Neural cell (in vitro differentiated cells): ENCODE measurements around the gene GOLGA6D.
"Not testable (repeated sequence)": the region's sequence is repeated elsewhere in the genome, so short reads cannot be mapped to it uniquely, and the experiment has no call there.

Source experiments
- CTCF ChIP-seq: fragments of 450-650 bp; IDR thresholded peaks from 2 replicates; pipeline ENCODE4 v1.5.1; 2014; ENCODE audit warnings: antibody characterized with exemption, mild to moderate bottlenecking, moderate library complexity; ENCODE audit not compliant: poor library complexity, severe bottlenecking
- EP300 ChIP-seq: fragments of 450-650 bp; conservative IDR thresholded peaks from 2 replicates; pipeline ENCODE4 v1.6.1; 2014; ENCODE audit warnings: antibody characterized with exemption, mild to moderate bottlenecking, moderate library complexity; ENCODE audit not compliant: poor library complexity, severe bottlenecking
- EZH2 ChIP-seq: fragments of 200-600, 300-800 bp; shearing (Covaris generic), sonication (generic); IDR thresholded peaks from 2 replicates; pipeline ENCODE4 v1.6.1; 2014; ENCODE audit warnings: antibody characterized with exemption, low read length, borderline replicate concordance, mild to moderate bottlenecking; ENCODE audit not compliant: insufficient read depth, poor library complexity, severe bottlenecking
- SMC3 ChIP-seq: fragments of 450-650 bp; conservative IDR thresholded peaks from 2 replicates; pipeline ENCODE4 v1.6.1; 2014; ENCODE audit warnings: antibody characterized with exemption, mild to moderate bottlenecking, moderate library complexity; ENCODE audit not compliant: poor library complexity

GRCh38 chr15:75312548-75312947, 29.9 kb downstream of the GOLGA6D start:
- not testable (repeated sequence) for TF ChIP-seq CTCF, SMC3, EZH2, EP300
